Ishikawa (cell line): ENCODE data around the gene GBF1.

Source experiments
- CEBPB ChIP-seq: IDR thresholded peaks from 2 replicates; pipeline ENCODE4 v1.6.1; 2012
- CREB1 ChIP-seq: IDR thresholded peaks from 2 replicates; pipeline ENCODE4 v1.6.1; 2012; ENCODE audit warnings: low read depth
- EGR1 ChIP-seq: IDR thresholded peaks from 2 replicates; pipeline ENCODE4 v1.6.1; 2012
- EP300 ChIP-seq: IDR thresholded peaks from 2 replicates; pipeline ENCODE4 v1.6.1; 2012; ENCODE audit warnings: borderline replicate concordance
- FOXM1 ChIP-seq: IDR thresholded peaks from 2 replicates; pipeline ENCODE4 v1.6.1; 2012; ENCODE audit warnings: low read depth, borderline replicate concordance
- MAX ChIP-seq: IDR thresholded peaks from 2 replicates; pipeline ENCODE4 v1.6.1; 2012
- NFIC ChIP-seq: IDR thresholded peaks from 2 replicates; pipeline ENCODE4 v1.6.1; 2012
- RAD21 ChIP-seq: IDR thresholded peaks from 2 replicates; pipeline ENCODE4 v1.6.1; 2012; ENCODE audit warnings: low read depth
- REST ChIP-seq: IDR thresholded peaks from 2 replicates; pipeline ENCODE4 v1.6.1; 2012; ENCODE audit warnings: low read depth, mild to moderate bottlenecking
- TAF1 ChIP-seq: IDR thresholded peaks from 2 replicates; pipeline ENCODE4 v1.6.1; 2012; ENCODE audit warnings: low read depth, mild to moderate bottlenecking
- TCF12 ChIP-seq: IDR thresholded peaks from 2 replicates; pipeline ENCODE4 v1.6.1; 2012; ENCODE audit warnings: low read depth
- TEAD4 ChIP-seq: IDR thresholded peaks from 2 replicates; pipeline ENCODE4 v1.6.1; 2012
- USF1 ChIP-seq: IDR thresholded peaks from 2 replicates; pipeline ENCODE4 v1.6.1; 2012
- YY1 ChIP-seq: IDR thresholded peaks from 2 replicates; pipeline ENCODE4 v1.6.1; 2012; ENCODE audit warnings: low read depth
- ZBTB7A ChIP-seq: IDR thresholded peaks from 2 replicates; pipeline ENCODE4 v1.6.1; 2012; ENCODE audit warnings: low read depth

GBF1 gene

GRCh38 chr10:102233997-102234396, 11.3 kb upstream of the GBF1 start:
- no peak for TF ChIP-seq EGR1
- no peak for TF ChIP-seq REST
- no peak for TF ChIP-seq TAF1
- no peak for TF ChIP-seq ZBTB7A
- TF ChIP-seq NFIC, result no peak
- no peak for TF ChIP-seq CEBPB
- TF ChIP-seq RAD21, result no peak

- TF ChIP-seq CREB1, result no peak
Observed at GRCh38 chr10:102234888-102235597, 10.3 kb upstream of the GBF1 start.

- TF ChIP-seq EP300, result no peak
- TF ChIP-seq YY1, result no peak
- no peak for TF ChIP-seq EGR1
- no peak for TF ChIP-seq MAX
- TF ChIP-seq CREB1, result no peak
- TF ChIP-seq ZBTB7A, result no peak
- TF ChIP-seq REST, result no peak
- no peak for TF ChIP-seq TAF1
- no peak for TF ChIP-seq USF1
- no peak for TF ChIP-seq TEAD4
- no peak for TF ChIP-seq FOXM1
- no peak for TF ChIP-seq RAD21
Observed at GRCh38 chr10:102235598-102235920, 9.8 kb upstream of the GBF1 start.

- TF ChIP-seq TAF1 (no peak), REST (no peak), FOXM1 (no peak), NFIC (no peak), MAX (no peak), RAD21 (no peak), CEBPB (no peak), EGR1 (no peak), YY1 (no peak), ZBTB7A (no peak), EP300 (no peak), CREB1 (no peak), TEAD4 (no peak), TCF12 (no peak), USF1 (no peak)
Observed at GRCh38 chr10:102236006-102236405, 9.3 kb upstream of the GBF1 start.

- TF ChIP-seq EGR1, result no peak
- TF ChIP-seq FOXM1, result no peak
- TF ChIP-seq TCF12, result no peak
- TF ChIP-seq USF1, result no peak
- TF ChIP-seq CEBPB, result no peak
- TF ChIP-seq CREB1, result no peak
- TF ChIP-seq NFIC, result no peak
- no peak for TF ChIP-seq MAX
- TF ChIP-seq TAF1, result no peak
- TF ChIP-seq EP300, result no peak
Observed at GRCh38 chr10:102237711-102238252, 7.5 kb upstream of the GBF1 start.
